Glutamatergic neuron (in vitro differentiated cells): ENCODE data around the gene PASK. TPM values are rescaled to one million over a fixed set of nuclear protein-coding genes. Genes with fewer than 3 reads are reported as not detected.

Experiments used
- DNase-seq: peaks from one replicate; pipeline ENCODE4 v3.0.0; 2022
- H3K27ac Mint-ChIP-seq: one replicate; pipeline ENCODE4 v1.8.0; 2020; ENCODE audit warnings: mild to moderate bottlenecking, mixed read lengths, inconsistent platforms; ENCODE audit not compliant: unreplicated experiment
- H3K27me3 Mint-ChIP-seq: one replicate; pipeline ENCODE4 v1.8.0; 2020; ENCODE audit warnings: mild to moderate bottlenecking, moderate library complexity, mixed read lengths, inconsistent platforms; ENCODE audit not compliant: unreplicated experiment
- H3K36me3 Mint-ChIP-seq: one replicate; pipeline ENCODE4 v1.8.0; 2020; ENCODE audit warnings: mild to moderate bottlenecking, mixed read lengths, inconsistent platforms; ENCODE audit not compliant: unreplicated experiment
- H3K4me1 Mint-ChIP-seq: one replicate; pipeline ENCODE4 v1.8.0; 2020; ENCODE audit warnings: mild to moderate bottlenecking, low read depth, mixed read lengths, inconsistent platforms; ENCODE audit not compliant: unreplicated experiment
- H3K4me3 Mint-ChIP-seq: one replicate; pipeline ENCODE4 v1.8.0; 2020; ENCODE audit warnings: mild to moderate bottlenecking, mixed read lengths, inconsistent platforms; ENCODE audit not compliant: unreplicated experiment
- H3K9me3 Mint-ChIP-seq: one replicate; pipeline ENCODE4 v1.8.0; 2020; ENCODE audit warnings: mild to moderate bottlenecking, moderate library complexity, mixed read lengths, inconsistent platforms; ENCODE audit not compliant: unreplicated experiment
- total RNA-seq: library from RNA; stranded (reverse); fragmentation: NEBNext Ultra II Directional; extraction: Animal tissue kit (Norgen Biotek cat#: 25700); gene quantifications from one replicate; pipeline ENCODE4 v1.2.1, GENCODE V29; 2021; ENCODE audit not compliant: unreplicated experiment
- TF ChIP-seq, protein P1 (sequence below): fragments of 200-600 bp; sonication (generic); IDR thresholded peaks from one replicate; pipeline ENCODE4 v1.5.0; 2021; ENCODE audit not compliant: partially characterized antibody, unreplicated experiment

Gene PASK
- total RNA-seq, 1 donor from 2014 or later: 24.4 TPM

DNA sequence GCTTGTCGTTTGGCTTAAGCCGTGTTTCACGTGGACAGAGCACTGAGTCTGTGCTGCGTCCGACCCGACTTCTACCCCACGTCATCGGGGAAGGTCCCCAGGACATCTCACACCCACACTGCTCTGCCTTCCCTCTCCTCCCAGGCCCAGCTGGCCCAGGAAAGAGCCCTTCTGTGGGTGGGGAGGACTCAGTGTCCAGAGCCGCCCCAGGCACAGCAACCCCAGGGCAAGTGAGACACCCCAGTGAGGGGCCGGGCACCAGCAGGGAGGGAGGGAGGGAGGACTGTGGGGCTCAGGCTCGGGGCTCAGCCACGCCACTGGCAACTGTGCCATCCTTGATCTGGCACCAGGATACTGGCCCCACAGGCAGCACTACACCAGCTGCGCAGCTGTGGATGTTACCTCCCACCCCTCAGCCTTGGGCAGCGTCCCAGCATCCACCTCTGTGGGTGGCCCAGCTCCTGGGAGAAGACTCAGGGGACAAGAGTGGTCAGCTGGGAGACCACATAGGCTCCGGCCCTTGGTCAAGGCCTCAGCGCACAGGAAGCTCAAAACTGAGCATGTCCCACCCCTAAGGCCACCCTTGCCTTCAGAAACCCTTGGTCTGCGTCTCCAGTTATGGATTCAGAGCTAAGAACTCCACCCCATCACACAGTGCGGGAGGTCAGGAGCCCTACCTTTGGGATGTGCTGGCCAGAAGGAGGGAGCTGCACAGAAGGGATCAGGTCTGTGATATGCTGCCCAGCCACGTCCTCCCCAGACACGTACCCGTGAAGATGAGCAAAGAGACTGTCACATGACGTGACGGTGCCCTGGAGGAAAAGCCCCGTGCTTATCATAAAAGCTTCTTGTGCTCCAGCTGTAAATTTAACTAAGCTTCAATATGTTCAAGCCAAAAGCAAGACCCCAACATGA, 11.7 kb downstream of the PASK start:
- TF ChIP-seq, protein P1, sequence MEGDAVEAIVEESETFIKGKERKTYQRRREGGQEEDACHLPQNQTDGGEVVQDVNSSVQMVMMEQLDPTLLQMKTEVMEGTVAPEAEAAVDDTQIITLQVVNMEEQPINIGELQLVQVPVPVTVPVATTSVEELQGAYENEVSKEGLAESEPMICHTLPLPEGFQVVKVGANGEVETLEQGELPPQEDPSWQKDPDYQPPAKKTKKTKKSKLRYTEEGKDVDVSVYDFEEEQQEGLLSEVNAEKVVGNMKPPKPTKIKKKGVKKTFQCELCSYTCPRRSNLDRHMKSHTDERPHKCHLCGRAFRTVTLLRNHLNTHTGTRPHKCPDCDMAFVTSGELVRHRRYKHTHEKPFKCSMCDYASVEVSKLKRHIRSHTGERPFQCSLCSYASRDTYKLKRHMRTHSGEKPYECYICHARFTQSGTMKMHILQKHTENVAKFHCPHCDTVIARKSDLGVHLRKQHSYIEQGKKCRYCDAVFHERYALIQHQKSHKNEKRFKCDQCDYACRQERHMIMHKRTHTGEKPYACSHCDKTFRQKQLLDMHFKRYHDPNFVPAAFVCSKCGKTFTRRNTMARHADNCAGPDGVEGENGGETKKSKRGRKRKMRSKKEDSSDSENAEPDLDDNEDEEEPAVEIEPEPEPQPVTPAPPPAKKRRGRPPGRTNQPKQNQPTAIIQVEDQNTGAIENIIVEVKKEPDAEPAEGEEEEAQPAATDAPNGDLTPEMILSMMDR: no peak
- H3K4me3 Mint-ChIP-seq: no peak overlapping the region
- no peaks in the 10 kb centered on the region for H3K4me1 Mint-ChIP-seq
- no peak overlapping the region for H3K27ac Mint-ChIP-seq
- H3K36me3 Mint-ChIP-seq: no peaks in the 10 kb centered on the region
- H3K27me3 Mint-ChIP-seq: peaks cover 7% of the 10 kb centered on the region
- H3K9me3 Mint-ChIP-seq: peaks cover under 1% of the 10 kb centered on the region
- DNase-seq: no peak

DNA sequence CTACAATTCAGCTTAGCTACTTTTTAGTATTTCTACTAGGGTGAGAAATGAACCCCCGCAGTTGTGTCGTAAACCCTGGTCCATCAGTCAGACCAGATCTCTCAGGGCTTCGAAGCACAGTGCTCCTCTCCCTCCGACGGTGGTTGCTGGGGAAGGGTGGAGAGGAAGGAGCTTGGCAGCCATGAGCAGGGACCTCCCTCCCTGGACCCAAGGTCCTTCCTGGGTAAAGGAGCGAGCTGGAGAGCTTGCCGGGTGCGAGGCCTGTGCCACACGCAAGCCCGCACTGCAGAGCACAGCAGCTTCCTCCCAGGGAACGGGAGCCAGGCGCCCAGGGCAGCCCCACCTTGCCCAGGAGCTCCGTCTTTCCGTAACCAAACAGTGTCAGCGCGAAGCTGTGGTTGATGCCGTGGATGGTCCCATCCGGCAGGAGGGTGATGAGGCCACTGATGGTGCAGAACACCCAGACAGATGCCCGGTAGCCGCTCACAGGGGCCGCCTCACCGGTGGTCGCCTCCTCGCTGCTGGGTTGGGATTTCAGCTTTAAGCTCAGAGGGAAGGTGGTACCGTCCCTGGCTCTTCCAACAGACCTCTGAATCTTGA, 12.5 kb downstream of the PASK start:
- no peaks in the 10 kb centered on the region for H3K4me1 Mint-ChIP-seq
- TF ChIP-seq, protein P1: no peak
- H3K27me3 Mint-ChIP-seq: peaks cover 3% of the 10 kb centered on the region
- no peak overlapping the region for H3K27ac Mint-ChIP-seq
- H3K4me3 Mint-ChIP-seq: no peak overlapping the region
- H3K9me3 Mint-ChIP-seq: no peaks in the 10 kb centered on the region
- H3K36me3 Mint-ChIP-seq: no peaks in the 10 kb centered on the region
- no peak for DNase-seq

DNA sequence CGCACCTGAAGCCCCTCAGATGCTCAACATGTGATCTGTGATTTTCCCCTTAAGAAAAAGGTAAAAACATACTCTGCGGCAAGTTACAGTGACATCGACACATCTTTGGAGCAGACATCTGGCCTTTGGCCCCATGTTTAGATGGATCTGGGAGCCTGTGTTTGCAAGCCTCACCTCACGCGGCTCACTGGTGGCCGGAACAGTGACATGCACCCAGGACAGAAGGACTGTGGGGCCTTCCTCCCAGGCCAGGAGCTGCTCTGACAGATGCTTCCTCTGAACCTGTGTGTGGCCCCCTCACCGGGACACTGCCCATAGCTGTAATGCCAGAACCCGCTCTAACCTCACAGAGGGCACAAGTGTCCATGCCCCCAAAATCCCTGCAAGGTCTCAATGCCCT, 13.1 kb downstream of the PASK start:
- no peaks in the 10 kb centered on the region for H3K36me3 Mint-ChIP-seq
- no peak for DNase-seq
- H3K27me3 Mint-ChIP-seq: no peaks in the 10 kb centered on the region
- no peaks in the 10 kb centered on the region for H3K9me3 Mint-ChIP-seq
- H3K27ac Mint-ChIP-seq: no peak overlapping the region
- H3K4me1 Mint-ChIP-seq: no peaks in the 10 kb centered on the region
- H3K4me3 Mint-ChIP-seq: no peak overlapping the region
- TF ChIP-seq, protein P1: no peak

DNA sequence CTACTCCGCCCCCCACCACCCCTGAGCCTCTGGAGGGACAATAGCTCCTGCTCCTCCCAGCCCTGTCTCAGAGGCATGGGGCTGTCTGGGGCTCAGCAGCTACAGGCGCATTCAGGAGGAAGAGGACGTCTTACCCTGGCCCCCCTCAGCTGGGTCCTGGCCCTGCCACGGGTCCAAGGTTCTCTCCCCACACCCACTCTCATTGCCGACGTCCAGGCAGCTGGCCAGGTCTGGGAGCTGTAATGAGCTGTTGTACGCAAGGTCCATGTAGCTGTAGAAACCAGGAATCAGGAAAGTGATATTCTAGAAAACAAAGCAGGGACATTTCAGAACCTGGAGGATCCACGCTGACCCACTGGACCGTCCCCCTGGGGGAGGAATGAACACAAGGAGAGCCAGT, 13.5 kb downstream of the PASK start:
- H3K27ac Mint-ChIP-seq: no peak overlapping the region
- H3K9me3 Mint-ChIP-seq: no peaks in the 10 kb centered on the region
- H3K36me3 Mint-ChIP-seq: no peaks in the 10 kb centered on the region
- DNase-seq: no peak
- no peaks in the 10 kb centered on the region for H3K4me1 Mint-ChIP-seq
- TF ChIP-seq, protein P1: no peak
- H3K27me3 Mint-ChIP-seq: no peaks in the 10 kb centered on the region
- no peak overlapping the region for H3K4me3 Mint-ChIP-seq

GRCh38 chr2:241134711-241135110, 14.6 kb downstream of the PASK start:
- TF ChIP-seq, protein P1: no peak
- H3K36me3 Mint-ChIP-seq: no peaks in the 10 kb centered on the region

More at GRCh38 chr2:241134711-241135110, 14.6 kb downstream of the PASK start:
- Mint-ChIP-seq H3K27me3 (no peaks in the 10 kb centered on the region), H3K9me3 (no peaks in the 10 kb centered on the region), H3K27ac (no peak overlapping the region), H3K4me1 (no peaks in the 10 kb centered on the region), H3K4me3 (no peak overlapping the region)
- no peak for DNase-seq
